HCT116 (cell line): Measurements from ENCODE around the gene PRDX2. TPM values are rescaled to one million over a fixed set of nuclear protein-coding genes. Genes with fewer than 3 reads are reported as not detected.

Source experiments
- ATAC-seq: fragments of 200-7000 bp; cut with Tn5 transposase; 2 replicates; pipeline ENCODE4 v1.9.1; 2020; ENCODE audit warnings: mild to moderate bottlenecking, moderate library complexity
- BruUV-seq: library from RNA; stranded (reverse); fragments of 400-500 nt; replicated peaks from 2 replicates; lab custom pipeline; 2021; lab: Mats Ljungman, UMichigan
- CTCF ChIA-PET: fragments of 300-600 bp; sonication (Branson Sonifier 250); formaldehyde crosslinking; loops from one replicate; lab custom pipeline; 2021; ENCODE audit warnings: antibody characterized with exemption; lab: Charles Lee
- POLR2A ChIA-PET: fragments of 300-600, 350-600 bp; sonication (Branson Sonifier 250); formaldehyde crosslinking; loops from one replicate; lab custom pipeline; 2021; ENCODE audit warnings: antibody characterized with exemption; lab: Charles Lee
- RAD21 ChIA-PET, 2 experiments: fragments of 300-600 bp; sonication (Branson Sonifier 250); formaldehyde crosslinking; loops; one replicate each; lab custom pipeline; 2023; ENCODE audit warnings: low total read pairs in 2 of 2; ENCODE audit not compliant: uncharacterized antibody in 2 of 2, unreplicated experiment in 2 of 2, low non-redundant PET in 1 of 2; lab: Charles Lee
- DNase-seq: peaks from one replicate; pipeline ENCODE4 v3.0.0-alpha.2; 2010; ENCODE audit warnings: low read depth, low spot score
- H2AFZ ChIP-seq: fragments of 200-600 bp; shearing (Covaris generic), sonication (generic); 2 replicates; pipeline ENCODE4 v1.6.1; 2017; ENCODE audit warnings: low read depth, mixed run types, mixed read lengths, antibody characterized with exemption, low read length; ENCODE audit not compliant: poor library complexity, severe bottlenecking
- H3K27ac ChIP-seq: 2 replicates; pipeline ENCODE4 v1.5.1; 2012; ENCODE audit warnings: low read depth, low read length
- H3K27me3 ChIP-seq: fragments of 200-600 bp; sonication (generic); 2 replicates; pipeline ENCODE4 v1.6.1; 2016; ENCODE audit warnings: mixed run types, low read length, mixed read lengths; ENCODE audit not compliant: insufficient read depth
- H3K36me3 ChIP-seq, 2 experiments: fragments of 200-500 bp in 1 of 2; fragments of 200-600 bp in 1 of 2; sonication (Bioruptor generic) in 1 of 2; sonication (generic) in 1 of 2; 2 replicates each; pipeline versions ENCODE4 v1.5.1 to v1.6.1; 2014 to 2016; ENCODE audit warnings: low read length in 2 of 2, inconsistent platforms in 1 of 2, mixed read lengths in 1 of 2, mixed run types in 1 of 2; ENCODE audit not compliant: insufficient read depth in 2 of 2, control insufficient read depth in 1 of 2
- H3K4me1 ChIP-seq, 2 experiments: fragments of 200-600 bp in 1 of 2; sonication (generic) in 1 of 2; 2 replicates each; pipeline versions ENCODE4 v1.5.1 to v1.6.1; 2012 to 2017; ENCODE audit warnings: low read length in 2 of 2, inconsistent platforms in 1 of 2, mild to moderate bottlenecking in 1 of 2, mixed read lengths in 1 of 2, mixed run types in 1 of 2, moderate library complexity in 1 of 2; ENCODE audit not compliant: insufficient read depth in 2 of 2, control insufficient read depth in 1 of 2
- H3K4me2 ChIP-seq: fragments of 200-600 bp; sonication (generic); 2 replicates; pipeline ENCODE4 v1.6.1; 2017; ENCODE audit warnings: mixed run types, low read length, mixed read lengths
- H3K4me3 ChIP-seq, 2 experiments: fragments of 200-600 bp in 1 of 2; sonication (generic) in 1 of 2; replicated peaks in 1 of 2; 2 replicates each; pipeline ENCODE4 v1.5.1; 2011 to 2016; ENCODE audit warnings: low read length in 2 of 2, control low read depth in 1 of 2, low read depth in 1 of 2, mild to moderate bottlenecking in 1 of 2, mixed read lengths in 1 of 2, mixed run types in 1 of 2
- H3K79me2 ChIP-seq: fragments of 200-600 bp; sonication (generic); 2 replicates; pipeline ENCODE4 v1.6.1; 2017; ENCODE audit warnings: mild to moderate bottlenecking, mixed run types, low read length, moderate library complexity, mixed read lengths; ENCODE audit not compliant: insufficient read depth
- H3K9ac ChIP-seq: fragments of 200-600 bp; sonication (generic); 2 replicates; pipeline ENCODE4 v1.6.1; 2016; ENCODE audit warnings: low read length, mixed read lengths
- H3K9me2 ChIP-seq: fragments of 200-600 bp; sonication (generic), shearing (Covaris generic); 2 replicates; pipeline ENCODE4 v1.6.1; 2017; ENCODE audit warnings: mixed run types, mild to moderate bottlenecking, moderate library complexity; ENCODE audit not compliant: insufficient read depth
- H3K9me3 ChIP-seq, 2 experiments: fragments of 200-500 bp in 1 of 2; fragments of 200-600 bp in 1 of 2; sonication (Bioruptor generic) in 1 of 2; sonication (generic) in 1 of 2; 2 replicates each; pipeline ENCODE4 v1.6.1; 2014 to 2017; ENCODE audit warnings: low read length in 2 of 2, mixed read lengths in 2 of 2, inconsistent platforms in 1 of 2, low read depth in 1 of 2, mild to moderate bottlenecking in 1 of 2, mixed run types in 1 of 2, moderate library complexity in 1 of 2; ENCODE audit not compliant: control insufficient read depth in 1 of 2, insufficient read depth in 1 of 2
- H4K20me1 ChIP-seq: fragments of 200-600 bp; sonication (generic), shearing (Covaris generic); 2 replicates; pipeline ENCODE4 v1.6.1; 2017; ENCODE audit warnings: mixed run types, mild to moderate bottlenecking, moderate library complexity; ENCODE audit not compliant: insufficient read depth
- CEBPB ChIP-seq: IDR thresholded peaks from 2 replicates; pipeline ENCODE4 v1.6.1; 2012; ENCODE audit warnings: low read depth
- EGR1 ChIP-seq: IDR thresholded peaks from 2 replicates; pipeline ENCODE4 v1.6.1; 2012; ENCODE audit warnings: low read depth
- EZH2 ChIP-seq: fragments of 200-600 bp; sonication (generic); IDR thresholded peaks from 2 replicates; pipeline ENCODE4 v1.6.1; 2017; ENCODE audit warnings: antibody characterized with exemption, mixed run types
- EZH2phosphoT487 ChIP-seq: fragments of 200-600 bp; IDR thresholded peaks from 2 replicates; pipeline ENCODE4 v1.6.1; 2018; ENCODE audit warnings: antibody characterized with exemption, borderline replicate concordance
- FOSL1 ChIP-seq: IDR thresholded peaks from 2 replicates; pipeline ENCODE4 v1.6.1; 2012; ENCODE audit warnings: low read depth
- JUND ChIP-seq: IDR thresholded peaks from 2 replicates; pipeline ENCODE4 v1.6.1; 2012
- POLR2A ChIP-seq: IDR thresholded peaks from 2 replicates; pipeline ENCODE4 v1.7.0; 2011; ENCODE audit warnings: borderline replicate concordance; ENCODE audit not compliant: insufficient read depth, insufficient read length; ENCODE audit errors: extremely low read depth
- POLR2AphosphoS5 ChIP-seq: IDR thresholded peaks from 2 replicates; pipeline ENCODE4 v1.6.1; 2011; ENCODE audit warnings: mild to moderate bottlenecking, low read depth, low read length, moderate library complexity
- RAD21 ChIP-seq: IDR thresholded peaks from 2 replicates; pipeline ENCODE4 v1.6.1; 2012; ENCODE audit warnings: low read depth, mild to moderate bottlenecking
- SIN3A ChIP-seq: IDR thresholded peaks from 2 replicates; pipeline ENCODE4 v1.6.1; 2012; ENCODE audit warnings: low read depth
- SP1 ChIP-seq: IDR thresholded peaks from 2 replicates; pipeline ENCODE4 v1.6.1; 2012; ENCODE audit warnings: low read depth
- SRF ChIP-seq: IDR thresholded peaks from 2 replicates; pipeline ENCODE4 v1.6.1; 2012; ENCODE audit warnings: low read depth
- YY1 ChIP-seq: IDR thresholded peaks from 2 replicates; pipeline ENCODE4 v1.6.1; 2011; ENCODE audit warnings: low read length, low read depth, moderate library complexity, mild to moderate bottlenecking; ENCODE audit not compliant: insufficient replicate concordance; ENCODE audit errors: extremely low read depth
- ZBTB33 ChIP-seq: IDR thresholded peaks from 2 replicates; pipeline ENCODE4 v1.6.1; 2011; ENCODE audit warnings: mild to moderate bottlenecking, low read length, moderate library complexity; ENCODE audit not compliant: insufficient replicate concordance; ENCODE audit errors: extremely low read depth
- ZFX ChIP-seq: fragments of 450-650 bp; IDR thresholded peaks from 2 replicates; pipeline ENCODE4 v1.6.1; 2017
- ZNF274 ChIP-seq: fragments of 200-500 bp; sonication (Bioruptor generic); IDR thresholded peaks from 2 replicates; pipeline ENCODE4 v1.6.1; 2014; ENCODE audit warnings: mild to moderate bottlenecking, low read depth, low read length, inconsistent platforms
- intact Hi-C: fragments of 100-400 bp; cut with micrococcal nuclease; formaldehyde crosslinking; loops from 2 replicates; pipeline ENCODE4 v1.10.0; 2022
- total RNA-seq: library from RNA; stranded (reverse); gene quantifications from one replicate; pipeline ENCODE4 v1.2.1, GENCODE V29; 2021; ENCODE audit not compliant: unreplicated experiment
- TF ChIP-seq, protein P1 (sequence below): IDR thresholded peaks from 2 replicates; pipeline ENCODE4 v1.6.1; 2012
- TF ChIP-seq, protein P2 (sequence below), 3 experiments: fragments of 200-600 bp in 1 of 3; sonication (generic) in 1 of 3; IDR thresholded peaks in 2 of 3; conservative IDR thresholded peaks in 1 of 3; 2 replicates each; pipeline ENCODE4 v1.5.1; 2012 to 2017; ENCODE audit warnings: low read depth in 2 of 3, low read length in 2 of 3, antibody characterized with exemption in 1 of 3, borderline replicate concordance in 1 of 3, control low read depth in 1 of 3, mild to moderate bottlenecking in 1 of 3, mixed read lengths in 1 of 3, mixed run types in 1 of 3, moderate library complexity in 1 of 3; ENCODE audit not compliant: insufficient read depth in 1 of 3

PRDX2 gene
- total RNA-seq, 1 experiment from 2014 or later = 387 TPM

GRCh38 chr19:12794196-12794941 is 7.2 kb downstream of the PRDX2 start:
- H2AFZ ChIP-seq = no peak overlapping the region
- POLR2A ChIA-PET = interaction anchor here (0.5 to 6.7 kb wide), 3 partner anchors 18 to 36 kb away, joined by 3 to 172 read pairs (median 98); partner anchors contain the start of gene HOOK2
- H3K9ac ChIP-seq = peak overlapping the region; percentile 93
- ATAC-seq (no peak), DNase-seq (no peak)
- CTCF ChIA-PET = interaction anchor here (1.1 to 6.4 kb wide), 5 partner anchors 17 to 703 kb away, joined by 3 to 123 read pairs (median 52); partner anchors contain the start of gene HOOK2
- BruUV-seq = no TSS peak
- intact Hi-C loops = no loop called here
- no peaks in the 10 kb centered on the region for H3K9me2 ChIP-seq
- RAD21 ChIA-PET = no interaction called here
- H3K4me2 ChIP-seq = peak overlapping the region; percentile 99
- H4K20me1 ChIP-seq = no peaks in the 10 kb centered on the region
- H3K9me3 ChIP-seq = no peaks in the 10 kb centered on the region
- TF ChIP-seq EZH2 (no peak), SRF (no peak), SIN3A (no peak), YY1 (no peak), CEBPB (no peak), JUND (no peak), RAD21 (no peak), ZBTB33 (no peak), FOSL1 (no peak), POLR2AphosphoS5 (no peak), ZFX (no peak), POLR2A (no peak), EZH2phosphoT487 (no peak), ZNF274 (no peak), SP1 (no peak), EGR1 (no peak)
- TF ChIP-seq, protein P1, sequence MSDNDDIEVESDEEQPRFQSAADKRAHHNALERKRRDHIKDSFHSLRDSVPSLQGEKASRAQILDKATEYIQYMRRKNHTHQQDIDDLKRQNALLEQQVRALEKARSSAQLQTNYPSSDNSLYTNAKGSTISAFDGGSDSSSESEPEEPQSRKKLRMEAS = no peak
- TF ChIP-seq, protein P2, sequence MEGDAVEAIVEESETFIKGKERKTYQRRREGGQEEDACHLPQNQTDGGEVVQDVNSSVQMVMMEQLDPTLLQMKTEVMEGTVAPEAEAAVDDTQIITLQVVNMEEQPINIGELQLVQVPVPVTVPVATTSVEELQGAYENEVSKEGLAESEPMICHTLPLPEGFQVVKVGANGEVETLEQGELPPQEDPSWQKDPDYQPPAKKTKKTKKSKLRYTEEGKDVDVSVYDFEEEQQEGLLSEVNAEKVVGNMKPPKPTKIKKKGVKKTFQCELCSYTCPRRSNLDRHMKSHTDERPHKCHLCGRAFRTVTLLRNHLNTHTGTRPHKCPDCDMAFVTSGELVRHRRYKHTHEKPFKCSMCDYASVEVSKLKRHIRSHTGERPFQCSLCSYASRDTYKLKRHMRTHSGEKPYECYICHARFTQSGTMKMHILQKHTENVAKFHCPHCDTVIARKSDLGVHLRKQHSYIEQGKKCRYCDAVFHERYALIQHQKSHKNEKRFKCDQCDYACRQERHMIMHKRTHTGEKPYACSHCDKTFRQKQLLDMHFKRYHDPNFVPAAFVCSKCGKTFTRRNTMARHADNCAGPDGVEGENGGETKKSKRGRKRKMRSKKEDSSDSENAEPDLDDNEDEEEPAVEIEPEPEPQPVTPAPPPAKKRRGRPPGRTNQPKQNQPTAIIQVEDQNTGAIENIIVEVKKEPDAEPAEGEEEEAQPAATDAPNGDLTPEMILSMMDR (IDR thresholded peaks at IDR 0.05 in 2 of 3, conservative IDR thresholded peaks at IDR 0.05 in 1 of 3; ENCODE audit: borderline replicate concordance in 1 of 3, insufficient read depth in 1 of 3, low read depth in 2 of 3, low read length in 2 of 3) = no peak
- H3K27me3 ChIP-seq = no peaks in the 10 kb centered on the region
- H3K36me3 ChIP-seq = peaks cover 2 to 4% of the 10 kb centered on the region in 2 experiments; a peak in 3 of 4 replicates
- peaks cover 20% of the 10 kb centered on the region for H3K79me2 ChIP-seq
- H3K4me1 ChIP-seq = peaks cover 33 to 68% of the 10 kb centered on the region in 2 experiments
- H3K27ac ChIP-seq = peak overlapping the region; percentile 96
- peak overlapping the region; percentile 77 to 84 for H3K4me3 ChIP-seq
